Left renal cortex interstitium (tissue), 4 donors: ENCODE data around the gene ADARB2. TPM values are rescaled to one million over a fixed set of nuclear protein-coding genes. Genes with fewer than 3 reads are reported as not detected.
"Not testable (repeated sequence)": the region's sequence is repeated elsewhere in the genome, so short reads cannot be mapped to it uniquely, and the experiment has no call there.

Experiments
- DNase-seq, 4 donors: peaks; one replicate each; pipeline ENCODE4 v3.0.0-alpha.2; 2013; ENCODE audit warnings: low read depth in 4 of 4, low spot score in 2 of 4, missing footprints in 1 of 4
- polyA plus RNA-seq, 4 donors: library from polyadenylated mRNA; unstranded; fragments of 120-200 nt; gene quantifications; one replicate each; pipeline ENCODE4 v1.2.1, GENCODE V29; 2013; ENCODE audit not compliant: insufficient read length in 4 of 4

ADARB2 gene
- polyA plus RNA-seq, 4 donors = 1.2 to 2.0 (median 1.3) TPM

DNA sequence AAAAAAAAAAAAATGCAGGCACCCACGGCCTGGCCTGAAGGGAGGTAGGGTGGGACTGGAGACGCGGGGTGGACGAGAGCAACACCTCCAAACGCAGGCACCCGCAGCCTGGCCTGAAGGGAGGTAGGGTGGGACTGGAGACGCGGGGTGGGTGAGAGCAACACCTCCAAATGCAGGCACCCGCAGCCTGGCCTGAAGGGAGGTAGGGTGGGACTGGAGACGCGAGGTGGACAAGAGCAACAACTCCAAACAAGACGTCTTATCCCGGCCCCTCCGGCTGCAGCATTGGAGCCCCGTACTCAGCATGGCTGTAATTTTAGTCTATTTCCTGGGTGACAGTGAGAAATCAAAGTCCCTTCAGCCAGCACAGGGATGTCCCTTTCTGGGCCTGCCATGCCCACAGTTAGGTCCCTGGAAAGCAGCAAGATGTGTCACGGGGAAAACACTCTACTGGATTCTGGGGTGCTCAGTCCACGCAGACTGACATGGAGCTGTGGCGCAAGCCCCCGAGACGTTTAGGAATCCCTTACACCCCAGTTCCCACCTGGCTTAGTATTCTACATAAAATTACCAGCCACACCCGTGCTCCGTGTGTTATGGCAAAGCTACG, 561.3 kb downstream of the ADARB2 start:
- no peak for DNase-seq

GRCh38 chr10:1174022-1174421, 563.3 kb downstream of the ADARB2 start:
- DNase-seq = no peak

DNA sequence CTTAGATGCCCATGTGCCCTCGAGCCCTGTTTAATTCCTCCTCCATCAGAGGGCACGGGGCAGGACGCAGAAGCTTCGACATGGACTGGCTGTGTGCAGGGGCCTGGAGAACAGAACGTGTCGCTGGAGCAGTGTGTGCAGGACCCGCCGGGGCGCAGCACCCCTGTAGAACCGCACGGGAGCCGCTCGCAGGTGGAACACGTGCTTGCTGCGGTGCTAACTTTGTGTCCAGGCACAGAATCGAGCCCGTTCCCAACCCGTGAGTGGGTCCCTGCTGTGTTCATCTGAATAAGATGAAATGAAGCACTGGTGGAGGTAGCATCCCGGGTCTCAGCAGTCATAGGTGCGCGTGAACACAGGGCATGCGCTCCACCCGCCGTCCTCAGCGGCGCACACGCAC, 564.2 kb downstream of the ADARB2 start:
- no peak for DNase-seq

GRCh38 chr10:1172256-1172984, 564.9 kb downstream of the ADARB2 start:
- DNase-seq = no peak

DNA sequence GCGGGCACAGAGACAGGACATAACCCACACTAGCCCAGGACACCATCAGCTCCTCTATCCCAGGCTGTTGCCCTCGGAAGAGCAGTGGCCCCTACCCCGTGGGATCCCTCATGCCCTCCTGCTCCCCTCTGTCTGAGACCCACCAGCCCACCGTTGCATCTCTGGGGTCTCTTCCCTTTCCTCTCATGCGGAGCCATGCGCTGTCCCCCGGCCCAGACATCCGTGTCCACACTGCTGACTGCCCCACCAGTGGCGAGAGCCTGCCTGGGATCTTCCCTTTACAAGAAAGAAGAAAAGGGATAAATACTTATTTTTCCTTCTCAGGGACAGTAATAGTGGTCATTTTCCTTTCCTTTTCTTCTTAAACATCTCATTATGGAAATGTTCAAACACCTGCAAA, 565.7 kb downstream of the ADARB2 start:
- DNase-seq = no peak

DNA sequence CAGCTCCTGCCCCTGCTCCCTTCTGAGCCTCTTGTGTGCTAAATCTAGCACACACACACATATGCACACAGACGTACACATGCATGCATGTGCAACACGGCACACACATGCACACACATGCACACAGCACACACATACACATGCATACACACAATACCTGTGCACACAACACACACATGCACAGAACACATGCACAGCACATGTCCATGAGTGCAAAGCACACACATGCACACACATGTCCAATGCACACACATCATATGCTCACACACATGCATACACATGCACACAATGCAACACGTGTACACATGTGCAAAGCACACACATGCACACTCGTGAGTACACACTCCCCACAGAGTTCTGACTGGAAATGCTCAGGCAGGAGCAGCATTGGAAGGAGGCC, 566.1 kb downstream of the ADARB2 start:
- DNase-seq = no peak

- DNase-seq = no peak
Observed at GRCh38 chr10:1170867-1171180, 566.5 kb downstream of the ADARB2 start.

DNA sequence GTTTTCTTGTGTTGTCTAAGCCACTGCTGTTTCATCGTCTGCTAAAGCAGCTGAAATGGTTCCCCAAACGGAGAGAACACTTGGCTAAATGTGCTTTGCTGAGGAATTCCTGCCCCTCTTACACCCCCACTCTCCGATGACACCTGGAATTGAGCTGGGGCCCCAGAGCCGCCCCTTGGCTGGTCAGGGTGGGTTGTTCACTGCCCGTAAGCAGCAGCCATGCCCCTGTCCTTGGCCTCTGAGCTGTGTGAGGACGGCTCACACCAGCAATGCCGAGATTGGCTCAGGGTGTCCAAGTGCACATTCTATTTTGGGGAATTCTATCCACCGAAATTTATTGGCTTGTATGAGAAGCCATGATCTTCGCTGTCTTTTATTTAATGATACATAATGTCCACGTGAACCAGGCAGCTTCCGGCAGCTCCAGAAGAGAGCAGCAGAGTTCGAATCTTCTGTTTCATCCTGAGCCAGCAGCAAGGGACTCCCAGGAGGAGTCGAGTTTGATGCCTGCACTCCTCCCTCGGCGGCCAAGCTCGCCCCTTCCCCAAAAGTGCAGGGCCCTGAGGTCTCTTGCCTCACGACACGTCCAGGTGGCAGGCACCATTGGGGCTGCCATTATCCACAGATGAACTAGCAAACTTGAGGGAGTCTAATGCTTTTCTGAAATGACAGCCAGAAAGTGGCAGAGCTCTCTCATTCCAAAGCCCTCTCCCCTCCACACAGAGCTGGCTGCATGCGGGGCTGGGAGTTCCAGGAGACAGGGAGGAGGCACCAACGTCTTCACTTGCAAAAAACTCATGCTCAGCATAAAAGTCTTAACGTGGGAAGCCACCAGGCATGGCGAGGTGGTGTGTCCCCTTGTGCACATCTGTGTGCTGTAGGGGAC, 567.1 kb downstream of the ADARB2 start:
- DNase-seq = no peak

DNA sequence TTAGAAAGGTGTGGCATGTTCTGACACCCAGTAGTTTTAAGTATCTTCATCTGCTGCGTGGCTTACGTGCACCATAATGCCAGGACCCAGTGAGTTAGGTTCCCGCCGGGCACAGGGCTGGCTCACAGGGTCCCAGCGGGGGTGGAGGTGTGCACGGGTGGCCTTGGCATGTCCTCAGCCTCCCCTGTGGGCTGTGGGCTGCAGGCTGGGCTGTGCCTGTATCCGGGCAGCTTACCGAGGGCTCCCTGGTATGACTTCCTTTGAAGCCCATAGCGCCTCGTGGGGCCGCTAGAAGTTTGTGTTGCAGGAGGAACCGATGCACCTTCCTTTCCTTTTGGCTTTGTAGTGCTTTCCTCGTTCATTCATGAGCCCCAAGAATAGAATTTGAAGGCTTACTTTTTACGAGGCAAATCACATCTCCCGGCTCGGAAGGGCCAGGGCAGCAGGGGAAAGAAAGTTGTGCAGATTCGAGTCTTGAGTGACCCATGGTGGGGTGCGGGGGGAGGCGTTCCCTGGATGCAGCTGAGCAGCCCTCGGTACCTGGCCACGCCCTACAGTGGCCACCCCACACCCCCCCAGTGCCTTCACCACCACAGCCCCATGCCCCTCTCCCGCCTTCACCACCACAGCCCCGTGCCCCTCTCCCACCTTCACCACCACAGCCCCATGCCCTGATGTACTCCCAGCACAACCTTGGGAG, 568.0 kb downstream of the ADARB2 start:
- no peak for DNase-seq

GRCh38 chr10:1168763-1169162, 568.6 kb downstream of the ADARB2 start:
- DNase-seq = no peak

- DNase-seq = no peak
Observed at GRCh38 chr10:1166828-1167275, 570.5 kb downstream of the ADARB2 start.

GRCh38 chr10:1166101-1166827, 571.1 kb downstream of the ADARB2 start:
- DNase-seq = no peak

GRCh38 chr10:1163831-1164230, 573.5 kb downstream of the ADARB2 start:
- no peak for DNase-seq

- no peak for DNase-seq
Observed at GRCh38 chr10:1163204-1163660, 574.1 kb downstream of the ADARB2 start.

DNA sequence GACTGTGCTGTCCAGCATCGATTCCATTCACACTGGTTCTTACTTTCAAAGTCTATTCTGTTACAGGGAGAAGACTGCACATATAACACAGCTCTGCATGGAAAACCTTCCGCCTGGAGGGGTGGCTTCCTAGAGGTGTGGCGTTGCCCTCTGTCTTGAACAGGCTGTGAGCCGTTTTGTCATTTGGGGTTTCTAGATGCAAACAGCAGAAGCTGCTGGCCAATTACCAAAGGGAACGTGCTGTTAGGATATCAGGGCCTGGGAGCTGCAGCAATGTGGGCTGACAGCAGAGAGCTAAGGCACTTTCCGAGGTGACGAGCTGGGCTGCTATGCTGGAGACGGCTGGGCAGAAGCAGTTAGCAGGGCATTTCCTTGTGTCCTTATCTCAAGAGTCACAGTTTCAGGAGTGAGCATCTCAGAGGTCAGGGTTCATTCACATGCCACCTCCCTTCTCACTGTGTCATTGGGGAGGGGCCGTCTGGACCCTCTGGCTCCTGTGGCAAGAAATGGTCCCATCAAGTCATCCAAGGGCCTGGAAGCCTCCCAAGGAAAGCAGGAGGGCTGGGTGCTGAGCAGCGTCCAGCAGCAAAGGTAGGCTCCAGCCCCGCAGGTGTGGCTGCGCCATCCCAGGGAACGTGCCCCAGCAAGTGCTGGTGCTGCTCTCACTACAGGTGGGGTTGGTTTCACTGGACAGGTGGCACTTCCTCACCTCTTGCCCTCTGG, 574.7 kb downstream of the ADARB2 start:
- DNase-seq = no peak

- not testable (repeated sequence) for DNase-seq
Observed at GRCh38 chr10:1161315-1161673, 576.0 kb downstream of the ADARB2 start.

DNA sequence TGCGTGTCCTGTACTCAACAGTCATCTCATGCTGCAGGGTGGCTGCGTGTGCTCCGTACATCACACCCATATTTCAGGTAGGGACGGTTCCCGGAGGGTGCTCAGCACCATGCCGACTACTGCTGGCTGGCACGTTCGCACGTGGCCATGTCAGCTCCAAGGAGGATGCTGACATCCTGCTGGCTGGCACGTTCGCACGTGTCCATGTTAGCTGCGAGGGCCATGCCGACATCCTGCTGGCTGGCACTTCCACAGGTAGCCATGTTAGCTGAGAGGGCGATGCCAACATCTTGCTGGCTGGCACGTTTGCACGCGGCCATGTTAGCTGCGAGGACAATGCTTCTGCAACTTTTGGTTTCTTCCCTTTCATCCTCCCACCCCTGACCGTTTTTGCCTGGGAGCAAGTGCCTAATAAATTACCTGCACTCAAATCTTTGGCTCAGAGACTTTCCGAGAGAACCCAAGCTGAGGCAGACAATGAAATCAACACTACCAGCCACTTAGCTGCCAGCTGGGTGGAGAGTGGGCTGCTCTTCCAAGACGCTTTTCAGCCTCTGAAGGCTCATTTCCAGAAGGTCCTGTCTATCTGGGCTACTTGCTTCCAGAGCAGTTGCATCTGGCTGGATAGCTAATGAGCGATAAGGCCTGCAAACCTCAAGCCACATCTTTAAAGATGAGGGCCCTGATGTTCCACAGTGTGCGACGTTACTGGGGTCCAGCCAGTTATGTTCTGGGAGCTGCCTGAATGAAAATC, 576.6 kb downstream of the ADARB2 start:
- no peak for DNase-seq

GRCh38 chr10:1159131-1160061, 577.9 kb downstream of the ADARB2 start:
- no peak for DNase-seq
